ENCODE data around the gene ACOT6.
"Not testable (repeated sequence)": the region's sequence is repeated elsewhere in the genome, so short reads cannot be mapped to it uniquely, and the experiment has no call there.

The ACOT6 gene

DNA sequence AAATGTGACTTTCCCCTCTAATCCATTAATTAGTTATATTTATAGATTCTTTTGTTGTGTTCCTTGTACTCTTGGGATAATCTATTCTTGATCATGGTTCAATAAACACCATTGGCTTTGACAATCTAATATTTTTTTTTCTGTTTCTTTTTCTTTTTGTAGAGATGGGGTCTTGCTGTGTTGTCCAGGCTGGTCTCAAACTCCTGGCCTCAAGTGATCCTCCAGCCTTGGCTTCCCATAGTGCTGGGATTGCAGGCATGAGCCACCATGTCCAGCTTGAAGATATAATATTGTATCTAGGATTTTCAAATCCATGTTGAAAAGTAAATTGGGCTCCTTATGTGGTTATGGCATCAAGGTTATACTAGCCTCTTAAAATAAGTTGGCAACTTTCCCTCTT is 38.7 kb downstream of the ACOT6 start:
- DNase-seq: no peak

DNA sequence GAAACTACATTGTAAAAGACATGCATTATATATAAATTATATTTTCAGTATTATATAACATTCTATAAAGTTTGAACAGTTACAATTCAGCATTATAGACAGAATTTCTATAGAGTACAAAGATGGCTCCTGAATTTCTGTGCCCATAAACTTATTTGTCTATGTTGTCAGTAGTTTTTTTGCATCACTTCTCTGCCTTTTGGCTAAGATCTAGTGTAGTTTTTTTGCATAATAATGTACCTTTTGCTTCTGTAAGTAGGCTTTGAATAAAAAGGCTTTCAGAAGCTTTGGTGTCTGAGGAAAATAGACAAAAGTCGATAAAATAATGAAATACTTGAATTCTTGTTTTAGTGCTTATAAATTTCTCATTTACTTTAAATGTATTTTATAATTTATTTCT is 43.5 kb downstream of the ACOT6 start:
- DNase-seq: no peak

DNA sequence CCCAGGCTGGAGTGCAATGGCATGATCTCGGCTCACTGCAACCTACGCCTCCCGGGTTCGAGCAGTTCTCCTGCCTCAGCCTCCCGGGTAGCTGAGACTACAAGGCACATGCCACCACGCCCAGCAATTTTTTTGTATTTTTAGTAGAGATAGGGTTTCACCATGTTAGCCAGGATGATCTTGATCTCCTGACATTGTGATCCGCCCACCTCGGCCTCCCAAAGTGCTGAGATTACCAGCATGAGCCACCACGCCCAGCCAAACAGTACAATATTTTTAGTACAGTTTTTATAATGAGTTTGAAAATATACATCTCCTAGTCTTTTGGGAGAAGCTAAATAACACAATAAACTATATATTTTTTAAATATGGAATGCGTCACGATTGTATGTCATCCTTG is 46.9 kb downstream of the ACOT6 start:
- not testable (repeated sequence) for DNase-seq

DNA sequence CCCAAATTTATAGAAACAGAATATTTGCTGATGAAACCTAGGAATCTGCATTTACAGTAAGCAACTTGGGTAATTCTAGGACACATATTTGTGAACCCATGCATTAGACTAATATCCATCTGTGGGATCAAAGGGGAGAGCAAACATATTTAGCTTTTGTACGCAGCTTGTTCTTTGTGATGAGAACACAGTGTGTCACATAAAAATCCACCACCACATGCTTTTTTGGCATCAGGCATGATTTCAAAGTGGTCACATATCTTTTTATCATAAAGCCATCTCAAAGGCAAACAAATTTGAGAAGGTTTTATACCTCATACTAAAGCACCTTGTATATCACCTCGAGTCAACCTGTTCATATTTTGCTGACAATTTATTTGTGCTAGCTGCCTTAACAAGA is 48.2 kb downstream of the ACOT6 start:
- DNase-seq: no peak

DNA sequence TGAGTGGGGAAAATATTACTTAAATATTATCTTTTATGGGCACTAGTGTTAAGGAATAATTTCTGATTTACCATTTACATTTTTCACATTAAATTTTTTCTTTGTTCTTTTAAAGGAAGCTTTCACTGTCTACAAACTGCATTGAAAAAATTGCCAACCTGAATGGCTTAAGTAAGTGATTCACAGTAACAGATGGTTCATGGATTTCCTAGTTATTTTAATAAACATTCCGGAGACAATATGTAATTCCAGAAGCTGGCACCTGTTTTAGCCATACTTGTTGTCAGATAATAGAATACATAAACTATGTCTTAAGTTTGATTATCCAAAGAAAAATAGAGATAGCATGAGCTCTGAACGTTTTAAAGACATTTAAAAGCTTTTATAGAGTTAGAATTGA is 49.6 kb downstream of the ACOT6 start:
- no peak for DNase-seq

DNA sequence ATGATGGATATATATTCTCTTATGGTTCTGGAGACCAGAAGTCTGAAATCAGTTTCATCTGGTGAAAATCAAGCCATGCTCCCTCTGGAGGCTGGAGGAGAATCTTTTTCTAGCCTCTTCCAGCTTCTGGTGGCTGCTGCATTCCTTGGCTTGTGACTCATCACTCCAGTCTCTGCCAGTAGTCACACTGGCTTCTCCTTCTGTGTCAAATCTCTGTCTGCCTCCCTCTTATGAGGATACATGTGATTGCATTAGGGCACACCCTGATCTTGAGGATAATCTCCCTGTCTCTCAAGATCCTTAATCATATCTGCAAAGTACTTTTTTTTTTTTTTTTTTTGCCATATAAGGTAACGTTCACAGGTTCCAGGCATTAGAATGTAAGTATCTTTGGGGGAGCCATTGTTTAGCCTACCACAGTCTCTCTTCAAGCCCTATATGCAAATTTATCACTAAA is 50.2 kb downstream of the ACOT6 start:
- no peak for DNase-seq

DNA sequence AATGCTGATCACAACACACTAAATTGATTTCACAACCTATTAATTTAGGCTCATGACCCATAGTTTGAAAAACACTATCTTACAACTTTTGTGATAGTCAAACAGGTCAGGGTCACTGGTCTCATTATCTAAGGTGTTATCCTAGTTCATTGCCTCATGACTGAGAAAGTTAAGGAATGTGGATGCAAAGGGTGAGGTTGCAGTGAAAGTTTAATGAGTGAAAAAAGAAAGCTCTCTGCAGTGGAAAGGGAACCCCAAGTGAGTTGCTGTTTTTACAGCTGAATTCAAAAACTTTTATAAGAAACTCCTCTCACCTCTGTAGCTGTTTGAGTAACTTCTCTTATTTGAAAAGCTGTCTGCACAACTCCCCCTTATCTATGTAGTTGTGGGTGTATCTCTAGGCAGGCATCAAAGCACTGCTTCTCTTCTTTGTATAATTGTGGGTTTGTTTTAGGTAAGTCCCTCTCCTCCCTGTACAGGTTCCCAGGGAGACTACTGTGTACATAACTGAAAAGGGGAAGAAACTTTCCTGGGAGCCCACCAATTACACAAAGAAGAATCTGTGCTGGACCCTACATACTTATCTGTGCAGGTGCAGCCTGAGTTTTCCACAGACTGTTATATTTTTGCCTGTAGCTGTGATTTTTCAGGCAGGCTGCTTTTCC is 51.4 kb downstream of the ACOT6 start:
- DNase-seq: no peak

DNA sequence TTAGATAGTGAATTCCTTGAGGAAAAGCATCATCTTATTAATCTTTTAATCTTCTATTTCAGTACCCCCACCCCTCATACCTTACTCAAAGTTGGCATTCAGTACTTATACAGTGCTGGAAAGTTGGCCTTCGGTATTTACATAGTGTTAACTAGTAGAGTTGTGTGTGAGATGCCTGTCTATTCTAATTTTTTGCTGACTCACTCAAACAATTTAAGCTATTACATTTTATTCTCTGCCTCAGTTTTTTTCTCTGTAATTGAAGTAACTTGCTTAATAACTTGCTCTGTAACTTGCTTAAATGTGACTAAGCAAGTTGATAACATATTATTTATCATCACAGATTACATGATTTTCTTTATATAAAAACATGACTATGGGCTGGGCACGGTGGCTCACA is 52.8 kb downstream of the ACOT6 start:
- DNase-seq: no peak

DNA sequence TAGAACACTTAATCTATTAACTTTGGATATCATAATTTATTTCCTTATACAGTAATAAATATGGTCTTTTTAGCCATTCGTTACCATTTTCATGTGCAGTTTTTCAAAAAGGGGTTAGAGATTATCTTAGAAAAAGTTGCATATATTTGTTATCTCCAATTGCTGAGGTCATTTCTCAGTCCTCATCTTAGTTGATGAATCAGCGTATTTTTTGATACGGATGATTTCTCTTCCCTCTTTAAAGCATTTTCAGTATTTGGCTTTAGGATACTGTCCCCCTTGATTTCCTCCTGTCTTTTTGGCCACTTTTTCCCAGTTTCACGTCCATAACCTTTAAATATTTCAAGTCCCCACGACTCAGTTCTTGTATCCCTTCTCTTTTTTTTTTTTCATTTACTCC is 54.3 kb downstream of the ACOT6 start:
- DNase-seq: no peak

DNA sequence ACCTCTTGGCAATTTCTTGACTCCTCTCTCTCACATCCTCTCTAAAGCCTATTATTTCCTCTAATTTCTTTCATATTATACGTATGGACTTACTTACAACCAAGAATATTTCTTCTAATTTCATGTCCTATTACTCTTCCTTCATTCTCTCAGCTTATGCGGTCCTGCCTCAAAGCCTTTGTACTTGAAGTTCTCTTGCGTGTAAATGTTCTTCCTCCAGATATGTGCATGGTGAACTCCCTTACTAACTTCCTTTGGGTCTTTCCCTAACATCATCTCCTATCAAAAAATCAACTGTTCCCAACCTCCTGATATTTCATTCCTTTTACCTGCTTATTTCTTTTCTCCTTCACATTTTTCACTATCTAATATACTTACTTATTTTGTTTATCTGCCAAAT is 55.5 kb downstream of the ACOT6 start:
- no peak for DNase-seq

Measured in hippocampal formation (tissue), 2 donors.